CD4-positive, alpha-beta T cell treated with Interleukin-21 for 1 hour (primary cell): ENCODE data around the gene SLC15A2.
"Not testable (repeated sequence)": the region's sequence is repeated elsewhere in the genome, so short reads cannot be mapped to it uniquely, and the experiment has no call there.

ENCODE experiments used
- DNase-seq: peaks from one replicate; pipeline ENCODE4 v3.0.0-alpha.2; 2020

The SLC15A2 gene

GRCh38 chr3:121894301-121894990, at the start of gene SLC15A2:
SLC15A2 (plus strand) TSS chr3:121894401; CDS start chr3:121894477, 76 bp downstream.
- DNase-seq: no peak

GRCh38 chr3:121844892-121845291, 49.3 kb upstream of the SLC15A2 start:
- no peak for DNase-seq

GRCh38 chr3:121852256-121852655, 41.9 kb upstream of the SLC15A2 start:
- DNase-seq: no peak

- DNase-seq: peak; percentile 11
Observed at GRCh38 chr3:121855555-121855954, 38.6 kb upstream of the SLC15A2 start.

GRCh38 chr3:121857778-121858177, 36.4 kb upstream of the SLC15A2 start:
- DNase-seq: not testable (repeated sequence)

- DNase-seq: not testable (repeated sequence)
Observed at GRCh38 chr3:121863247-121863646, 31.0 kb upstream of the SLC15A2 start.

- DNase-seq: no peak
Observed at GRCh38 chr3:121863801-121864200, 30.4 kb upstream of the SLC15A2 start.

- DNase-seq: no peak
Observed at GRCh38 chr3:121869736-121870135, 24.5 kb upstream of the SLC15A2 start.

GRCh38 chr3:121870717-121871116, 23.5 kb upstream of the SLC15A2 start:
- DNase-seq: no peak

GRCh38 chr3:121871430-121871829, 22.8 kb upstream of the SLC15A2 start:
- DNase-seq: no peak

GRCh38 chr3:121878411-121878810, 15.8 kb upstream of the SLC15A2 start:
- no peak for DNase-seq

GRCh38 chr3:121883507-121883906, 10.7 kb upstream of the SLC15A2 start:
- peak; percentile 4 for DNase-seq

GRCh38 chr3:121885386-121885785, 8.8 kb upstream of the SLC15A2 start:
- DNase-seq: no peak

- DNase-seq: no peak
Observed at GRCh38 chr3:121895121-121895520, 920 bp downstream of the SLC15A2 start.

GRCh38 chr3:121895736-121896135, 1.5 kb downstream of the SLC15A2 start:
- no peak for DNase-seq

- DNase-seq: no peak
Observed at GRCh38 chr3:121896823-121897222, 2.6 kb downstream of the SLC15A2 start.

GRCh38 chr3:121897296-121897695, 3.1 kb downstream of the SLC15A2 start:
- no peak for DNase-seq

- no peak for DNase-seq
Observed at GRCh38 chr3:121913305-121913990, 19.2 kb downstream of the SLC15A2 start.

GRCh38 chr3:121914081-121914998, 20.1 kb downstream of the SLC15A2 start:
- DNase-seq: no peak

- no peak for DNase-seq
Observed at GRCh38 chr3:121916189-121916588, 22.0 kb downstream of the SLC15A2 start.

GRCh38 chr3:121918779-121919483, 24.7 kb downstream of the SLC15A2 start:
- DNase-seq: no peak

GRCh38 chr3:121924734-121925133, 30.5 kb downstream of the SLC15A2 start:
- DNase-seq: no peak

GRCh38 chr3:121926380-121926779, 32.2 kb downstream of the SLC15A2 start:
- DNase-seq: no peak
